Pancreas (tissue), 10 donors: Measurements from ENCODE around the gene HADHB. TPM values are rescaled to one million over a fixed set of nuclear protein-coding genes. Genes with fewer than 3 reads are reported as not detected.
"Not testable (repeated sequence)": the region's sequence is repeated elsewhere in the genome, so short reads cannot be mapped to it uniquely, and the experiment has no call there.

Experiments used
- ATAC-seq, 4 donors: fragments of 200-7000 bp; cut with Tn5 transposase; one replicate each; pipeline versions ENCODE4 v1.8.0 to v1.9.1; 2020; ENCODE audit warnings: mild to moderate bottlenecking in 4 of 4, moderate library complexity in 4 of 4
- DNase-seq, 6 donors: peaks; one replicate each; pipeline ENCODE4 v3.0.0-alpha.2; 2020
- FAIRE-seq: peaks from 2 replicates; lab custom pipeline; 2012; peaks lifted over from hg19 to GRCh38; lab: Jason Lieb, UNC
- H3K27ac ChIP-seq, 4 donors: fragments of 200-600 bp; sonication (generic); 1 replicate in 3 of 4; 2 replicates in 1 of 4; pipeline versions ENCODE4 v1.5.0 to v1.8.0; 2020
- H3K27me3 ChIP-seq, 4 donors: fragments of 200-600 bp; one replicate each; pipeline ENCODE4 v1.8.0; 2021
- H3K36me3 ChIP-seq, 3 donors: fragments of 200-600 bp; sonication (generic) in 1 of 3; one replicate each; pipeline versions ENCODE4 v1.5.0 to v1.8.0; 2020 to 2021
- H3K4me1 ChIP-seq, 3 donors: fragments of 200-600 bp; one replicate each; pipeline ENCODE4 v1.8.0; 2021
- H3K4me3 ChIP-seq, 4 donors: fragments of 200-600 bp; sonication (generic) in 2 of 4; one replicate each; pipeline versions ENCODE4 v1.5.0 to v1.8.0; 2020 to 2021
- H3K9me3 ChIP-seq, 4 donors: fragments of 200-600 bp; one replicate each; pipeline ENCODE4 v1.8.0; 2021
- CTCF ChIP-seq, 4 donors: fragments of 200-600 bp; sonication (generic) in 3 of 4; IDR thresholded peaks; one replicate each; pipeline versions ENCODE4 v1.5.0 to v1.8.0; 2021; ENCODE audit warnings: antibody characterized with exemption in 4 of 4
- WGBS, 2 donors: extraction: QIAGEN DNeasy Blood & Tissue Kit; methylation state at CpG; one replicate each; pipeline ENCODE4 v1.1.7; 2013; 5-methylcytosine and 5-hydroxymethylcytosine counted together
- intact Hi-C, 3 donors: fragments of 100-400 bp; cut with DNase I; formaldehyde crosslinking; loops; one replicate each; pipeline versions ENCODE4 v1.11.1 to v1.14.2; 2022
- polyA plus RNA-seq, 2 donors: library from polyadenylated mRNA; stranded (reverse); fragments of 200-250 nt; gene quantifications; one replicate each; pipeline ENCODE4 v1.2.3, GENCODE V29; 2013
- total RNA-seq, 6 donors: library from RNA; stranded (reverse); fragmentation: NEBNext Ultra II Directional in 4 of 6; extraction: Animal tissue kit (Norgen Biotek cat#: 25700) in 4 of 6; gene quantifications; one replicate each; pipeline versions ENCODE4 v1.2.1 to v1.2.4, GENCODE V29; 2021 to 2023
- donor health status: healthy with polysubstance abuse.
- donor health status: DM: no; HTN: no; CAD: no; lungs with moderate emphysema.
- donor health status: DM: no; HTN: no; CAD: no.
- donor health status: control.
- donor health status: control.
- donor health status: Bipolar disorder and iron deficiency.
- donor health status: DM: yes; HTN: yes; CAD: no.
- donor health status: DM: no; HTN: no; CAD: no.
- donor health status: DM: no; HTN: no; CAD: no.
- donor health status: DM: yes; HTN: yes; CAD: no.

Gene HADHB
- total and polyA plus RNA-seq, 8 donors = 36.3 to 76.8 (median 60.2) TPM

GRCh38 chr2:26246818-26247217 is 2.1 kb downstream of the HADHB start:
- FAIRE-seq (no peak), DNase-seq (no peak), ATAC-seq (no peak)
- Histone ChIP-seq H3K27me3 (no peaks in the 10 kb centered on the region), H3K4me1 (peaks cover 14 to 29% (median 20%) of the 10 kb centered on the region in 3 donors), H3K4me3 (no peak overlapping the region), H3K9me3 (no peaks in the 10 kb centered on the region), H3K36me3 (no peaks in the 10 kb centered on the region), H3K27ac (no peak overlapping the region)
- intact Hi-C loops = no loop called here
- WGBS, 2 donors = 81 to 82% methylated on average over 9 of the region's 9 CpGs
- TF ChIP-seq CTCF (IDR thresholded peaks at IDR 0.05) = no peak

GRCh38 chr2:26249625-26250024 is 4.9 kb downstream of the HADHB start:
- no peak for FAIRE-seq
- ATAC-seq = no peak
- Histone ChIP-seq H3K36me3 (no peaks in the 10 kb centered on the region), H3K27ac (no peak overlapping the region), H3K4me3 (no peak overlapping the region), H3K4me1 (peaks cover 12 to 23% (median 18%) of the 10 kb centered on the region in 3 donors), H3K27me3 (no peaks in the 10 kb centered on the region), H3K9me3 (no peaks in the 10 kb centered on the region)
- intact Hi-C loops = no loop called here
- WGBS, 2 donors = 23 to 31% methylated on average over 2 of the region's 2 CpGs
- DNase-seq = no peak
- TF ChIP-seq CTCF (IDR thresholded peaks at IDR 0.05) = no peak

- DNase-seq (peak in 3 of 6 donors; percentile 24 to 41 (median 34)), ATAC-seq (peak; percentile 55 to 81 (median 69)), FAIRE-seq (no peak)
- no peak overlapping the region for H3K4me3 ChIP-seq
- TF ChIP-seq CTCF (IDR thresholded peaks at IDR 0.05) = no peak
- H3K36me3 ChIP-seq = no peaks in the 10 kb centered on the region
- intact Hi-C loops = no loop called here
- 16 to 27% methylated on average over 3 of the region's 3 CpGs for WGBS, 2 donors
- no peaks in the 10 kb centered on the region for H3K27me3 ChIP-seq
- H3K27ac ChIP-seq = no peak overlapping the region
- peaks cover 20 to 22% (median 22%) of the 10 kb centered on the region in 3 donors for H3K4me1 ChIP-seq
- H3K9me3 ChIP-seq = no peaks in the 10 kb centered on the region
Observed at GRCh38 chr2:26251893-26252292, 7.2 kb downstream of the HADHB start.

GRCh38 chr2:26255759-26256384 is 11.1 kb downstream of the HADHB start:
- TF ChIP-seq CTCF (IDR thresholded peaks at IDR 0.05) = no peak
- peak overlapping the region in 1 of 4 donors; percentile 10 for H3K27ac ChIP-seq
- no peak for FAIRE-seq
- ATAC-seq = peak; percentile 60 to 81 (median 80)
- DNase-seq = no peak
- H3K27me3 ChIP-seq = no peaks in the 10 kb centered on the region
- no peak overlapping the region for H3K4me3 ChIP-seq
- intact Hi-C loops = no loop called here
- WGBS, 2 donors = 34 to 35% methylated on average over 3 of the region's 3 CpGs
- no peaks in the 10 kb centered on the region for H3K9me3 ChIP-seq
- peaks cover 14 to 22% (median 16%) of the 10 kb centered on the region in 3 donors for H3K4me1 ChIP-seq
- peaks cover 0 to 21% (median 0%) of the 10 kb centered on the region in 3 donors for H3K36me3 ChIP-seq

- H3K4me3 ChIP-seq, H3K27ac ChIP-seq, DNase-seq, FAIRE-seq, ATAC-seq, intact Hi-C loops, H3K9me3 ChIP-seq, H3K27me3 ChIP-seq: not testable (repeated sequence)
- Histone ChIP-seq H3K4me1 (peaks cover 7 to 11% (median 10%) of the 10 kb centered on the region in 3 donors), H3K36me3 (peaks cover 0 to 21% (median 0%) of the 10 kb centered on the region in 3 donors)
- WGBS, 2 donors = 92% methylated on average over 8 of the region's 8 CpGs
Observed at GRCh38 chr2:26258836-26259235, 14.1 kb downstream of the HADHB start.
